ENCODE results near the gene PNPT1.
"Not testable (repeated sequence)": the region's sequence is repeated elsewhere in the genome, so short reads cannot be mapped to it uniquely, and the experiment has no call there.

Gene PNPT1

GRCh38 chr2:55598056-55598795, 95.4 kb downstream of the PNPT1 start:
- no peak for DNase-seq (ENCODE audit: low read depth, low spot score)

GRCh38 chr2:55596795-55597194, 96.8 kb downstream of the PNPT1 start:
- not testable (repeated sequence) for DNase-seq (ENCODE audit: low read depth, low spot score)

DNA sequence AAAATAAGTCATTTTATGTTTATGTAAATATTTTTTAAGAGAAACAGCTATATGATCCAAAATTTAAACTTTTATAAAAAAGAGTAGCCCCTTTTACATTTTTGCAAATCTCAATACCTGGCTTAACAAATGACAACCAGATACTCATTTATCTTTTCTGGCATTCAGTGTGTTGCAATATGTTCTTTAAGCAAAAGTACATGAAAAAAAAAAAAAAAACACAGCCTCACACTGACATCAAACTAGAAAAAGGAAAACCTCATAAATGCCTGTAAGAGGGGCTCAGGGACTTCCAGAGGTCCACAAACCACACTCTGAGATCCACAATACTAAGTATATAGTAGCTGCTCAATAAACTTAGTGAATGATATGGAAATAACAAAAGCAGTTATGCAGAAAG, 98.1 kb downstream of the PNPT1 start:
- DNase-seq (ENCODE audit: low read depth, low spot score), result no peak

DNA sequence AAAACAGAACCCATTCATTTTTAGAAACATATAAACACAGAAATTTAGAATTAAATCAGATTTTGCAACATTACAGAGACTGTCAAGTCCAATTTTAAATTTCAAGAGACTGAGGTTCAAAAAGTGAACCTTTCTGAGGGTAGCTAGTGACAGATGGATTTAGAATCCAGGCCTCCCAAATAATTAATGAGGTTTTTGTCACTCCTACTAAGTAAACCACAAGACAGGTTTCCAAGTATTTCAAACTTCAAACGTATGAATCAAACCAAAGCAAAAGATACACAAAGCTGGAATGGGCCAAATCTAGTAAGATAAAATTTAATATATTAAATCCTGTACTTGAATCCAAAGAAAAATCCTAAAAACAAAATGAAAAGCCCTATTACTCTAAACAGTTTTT, 101.5 kb downstream of the PNPT1 start:
- no peak for DNase-seq (ENCODE audit: low read depth, low spot score)

DNA sequence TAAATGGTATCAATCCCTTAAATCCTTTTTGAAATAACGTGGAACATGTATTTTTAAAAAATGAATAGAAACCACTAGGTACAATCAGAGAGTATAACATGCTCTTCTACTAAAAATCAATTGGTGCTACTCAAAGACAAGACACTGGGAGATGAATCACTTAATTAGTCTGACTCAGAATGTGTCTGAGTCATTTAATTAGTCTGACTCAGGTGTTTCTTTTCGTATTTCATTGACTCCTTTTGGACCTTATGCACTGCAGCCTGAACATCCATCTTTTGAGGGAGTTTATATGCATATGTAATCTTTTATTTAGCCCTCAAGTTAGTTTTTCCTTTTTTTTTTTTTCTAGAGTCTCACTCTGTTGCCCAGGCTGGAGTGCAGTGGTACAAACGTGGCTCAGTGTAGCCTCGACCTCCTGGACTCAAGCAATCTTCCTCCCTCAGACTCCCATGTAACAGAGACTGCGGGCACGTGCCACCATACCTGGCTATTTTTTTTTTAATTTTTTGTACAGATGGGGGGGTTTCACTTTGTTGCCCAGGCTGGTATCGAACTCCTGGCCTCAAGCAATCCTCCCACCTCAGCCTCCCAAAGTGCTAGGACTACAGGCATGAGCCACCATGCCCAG, 102.7 kb downstream of the PNPT1 start:
- no peak for DNase-seq (ENCODE audit: low read depth, low spot score)

GRCh38 chr2:55585451-55586080, 108.1 kb downstream of the PNPT1 start:
- DNase-seq (ENCODE audit: low read depth, low spot score), result no peak
